Measurements from ENCODE around the gene CHAMP1.

- no peak for TF ChIP-seq EZH2 (IDR thresholded peaks at IDR 0.05)
- TF ChIP-seq POLR2AphosphoS5 (IDR thresholded peaks at IDR 0.05; ENCODE audit: borderline replicate concordance, low read depth, low read length), result no peak
Observed at GRCh38 chr13:114311387-114311786, 2.9 kb upstream of the CHAMP1 start.
